GM12865 (cell line): ENCODE results near the gene PEF1.

Experiments
- DNase-seq: peaks from one replicate; pipeline ENCODE4 v3.0.0; 2010; ENCODE audit warnings: low read depth
- H3K4me3 ChIP-seq: 2 replicates; pipeline ENCODE4 v1.5.1; 2011; ENCODE audit warnings: mild to moderate bottlenecking, low read depth, low read length, control low read depth
- TF ChIP-seq, protein P1 (sequence below): IDR thresholded peaks from 2 replicates; pipeline ENCODE4 v1.5.1; 2011; ENCODE audit warnings: low read length, control low read depth, low read depth, inconsistent platforms; ENCODE audit not compliant: insufficient read depth; ENCODE audit errors: missing control alignments

The PEF1 gene

GRCh38 chr1:31689379-31689778, 44.7 kb upstream of the PEF1 start:
- H3K4me3 ChIP-seq: no peak overlapping the region
- DNase-seq: no peak
- TF ChIP-seq, protein P1, sequence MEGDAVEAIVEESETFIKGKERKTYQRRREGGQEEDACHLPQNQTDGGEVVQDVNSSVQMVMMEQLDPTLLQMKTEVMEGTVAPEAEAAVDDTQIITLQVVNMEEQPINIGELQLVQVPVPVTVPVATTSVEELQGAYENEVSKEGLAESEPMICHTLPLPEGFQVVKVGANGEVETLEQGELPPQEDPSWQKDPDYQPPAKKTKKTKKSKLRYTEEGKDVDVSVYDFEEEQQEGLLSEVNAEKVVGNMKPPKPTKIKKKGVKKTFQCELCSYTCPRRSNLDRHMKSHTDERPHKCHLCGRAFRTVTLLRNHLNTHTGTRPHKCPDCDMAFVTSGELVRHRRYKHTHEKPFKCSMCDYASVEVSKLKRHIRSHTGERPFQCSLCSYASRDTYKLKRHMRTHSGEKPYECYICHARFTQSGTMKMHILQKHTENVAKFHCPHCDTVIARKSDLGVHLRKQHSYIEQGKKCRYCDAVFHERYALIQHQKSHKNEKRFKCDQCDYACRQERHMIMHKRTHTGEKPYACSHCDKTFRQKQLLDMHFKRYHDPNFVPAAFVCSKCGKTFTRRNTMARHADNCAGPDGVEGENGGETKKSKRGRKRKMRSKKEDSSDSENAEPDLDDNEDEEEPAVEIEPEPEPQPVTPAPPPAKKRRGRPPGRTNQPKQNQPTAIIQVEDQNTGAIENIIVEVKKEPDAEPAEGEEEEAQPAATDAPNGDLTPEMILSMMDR: no peak

DNA sequence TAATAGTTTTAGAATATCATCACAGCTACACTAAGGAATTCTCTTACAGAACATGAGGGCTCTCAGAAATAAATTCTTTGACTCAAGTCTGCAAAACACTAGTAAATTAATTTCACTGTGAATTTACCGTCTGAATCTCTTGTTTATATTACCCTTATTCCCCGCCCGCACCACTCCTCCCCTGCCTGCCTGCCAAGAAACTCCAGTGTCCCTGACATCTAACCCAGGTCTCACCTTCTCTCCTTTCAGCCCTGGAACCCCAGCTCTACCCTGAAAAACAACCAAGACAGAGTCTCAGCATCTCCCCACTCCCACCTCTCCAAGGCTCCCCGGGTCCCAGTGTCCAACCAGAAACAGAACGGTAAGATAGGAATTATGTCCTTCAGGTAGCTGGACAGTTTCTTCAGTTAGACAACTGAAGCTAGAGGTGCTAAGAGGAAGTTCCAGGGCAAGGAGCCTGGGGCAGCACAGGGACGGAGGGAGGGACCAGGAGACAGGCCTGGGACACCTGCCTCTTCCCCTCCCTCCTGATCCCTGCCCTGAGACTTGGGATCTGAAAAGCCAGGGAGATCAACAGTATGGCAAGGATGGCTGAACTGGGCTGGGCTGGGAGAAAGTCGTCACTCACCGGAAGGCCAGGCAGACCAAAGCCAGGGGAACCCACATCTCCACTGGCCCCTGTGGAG, 43.7 kb upstream of the PEF1 start:
- no peak for DNase-seq
- no peak overlapping the region for H3K4me3 ChIP-seq
- TF ChIP-seq, protein P1: no peak

- H3K4me3 ChIP-seq: no peak overlapping the region
- no peak for DNase-seq
- TF ChIP-seq, protein P1: no peak
Measured at GRCh38 chr1:31687601-31688000, 42.9 kb upstream of the PEF1 start.

GRCh38 chr1:31685795-31686194, 41.1 kb upstream of the PEF1 start:
- H3K4me3 ChIP-seq: no peak overlapping the region
- TF ChIP-seq, protein P1: no peak
- no peak for DNase-seq

DNA sequence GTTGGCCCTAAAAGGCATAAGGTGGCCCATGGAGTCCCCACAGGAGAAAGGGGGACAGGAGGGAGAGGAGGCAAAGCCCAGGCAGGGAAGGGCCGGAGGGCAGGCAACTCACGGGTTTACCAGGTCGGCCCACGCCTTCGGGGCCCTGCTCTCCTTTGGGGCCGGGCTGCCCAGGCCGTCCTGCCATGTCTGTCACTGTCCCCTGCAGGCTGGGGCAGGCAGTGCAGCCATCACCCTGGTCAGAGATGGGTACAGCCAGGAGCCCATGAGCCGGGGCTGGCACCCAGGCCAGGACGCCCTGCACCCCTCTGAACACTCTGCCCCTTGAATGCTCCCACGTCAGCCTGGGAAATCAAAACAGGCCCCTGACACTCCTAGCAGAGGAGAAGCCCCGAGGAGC, 39.3 kb upstream of the PEF1 start:
- DNase-seq: peak; percentile 27
- H3K4me3 ChIP-seq: no peak overlapping the region
- TF ChIP-seq, protein P1: peak; percentile 58

DNA sequence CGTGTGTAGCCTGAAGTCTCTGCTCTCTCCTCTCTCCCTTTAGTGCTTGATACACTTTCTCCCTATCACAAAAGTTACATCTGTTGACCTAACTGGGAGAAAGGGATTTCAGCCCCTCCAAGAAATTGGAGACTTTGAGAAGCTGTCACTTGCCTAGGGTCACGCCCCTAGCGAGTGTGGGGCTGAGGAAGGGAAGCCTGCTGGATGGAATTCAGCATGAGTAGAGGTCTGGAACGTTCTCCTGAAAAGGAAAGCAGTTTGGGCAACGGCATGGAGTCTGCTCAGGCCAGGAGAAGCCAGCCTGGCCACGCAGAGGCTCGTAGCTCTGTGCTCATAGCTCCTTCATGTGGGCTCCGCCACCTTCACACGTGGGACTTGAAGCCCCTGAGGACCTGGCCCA, 36.7 kb upstream of the PEF1 start:
- no peak for DNase-seq
- H3K4me3 ChIP-seq: no peak overlapping the region
- TF ChIP-seq, protein P1: no peak

DNA sequence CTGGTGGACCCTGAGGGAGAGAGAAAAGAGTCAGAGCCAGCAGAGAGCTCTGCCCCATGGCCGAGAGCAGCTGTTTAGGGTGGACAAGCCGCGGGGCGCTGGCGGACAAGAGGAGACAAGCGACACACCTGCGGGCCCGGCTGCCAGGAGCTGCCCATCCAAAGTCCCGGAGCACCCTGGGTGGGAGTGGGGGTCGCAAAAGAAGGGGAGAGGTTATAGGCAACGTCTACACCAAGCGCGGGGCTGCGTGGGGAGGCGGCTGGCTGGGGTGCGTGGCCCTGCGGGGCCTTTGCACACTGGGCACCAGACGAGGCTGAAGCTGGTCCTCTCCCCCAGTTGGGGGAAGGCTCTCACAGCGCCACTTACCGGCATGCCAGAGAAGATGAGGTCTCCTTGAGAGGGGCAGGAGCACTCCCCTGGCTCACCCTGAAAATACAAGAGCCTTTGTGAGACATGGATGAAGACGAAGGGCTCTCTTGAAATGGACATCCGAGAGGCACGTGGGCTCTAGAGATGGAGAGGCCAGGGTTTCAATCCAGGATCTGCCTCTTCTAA, 35.1 kb upstream of the PEF1 start:
- TF ChIP-seq, protein P1: no peak
- no peak overlapping the region for H3K4me3 ChIP-seq
- no peak for DNase-seq
